HepG2 (cell line): Measurements from ENCODE around the gene RABGGTA. TPM values are rescaled to one million over a fixed set of nuclear protein-coding genes. Genes with fewer than 3 reads are reported as not detected.
A peak's percentile ranks its signal among the peaks of the same experiment; 100 is the strongest.

ENCODE experiments used
- DPF2 ChIP-seq: sonication (generic); formaldehyde crosslinking; IDR thresholded peaks from 2 replicates; pipeline ENCODE4 v1.4.0; 2020; ENCODE audit warnings: mild to moderate bottlenecking, low read depth, missing genetic modification reagents, borderline replicate concordance
- ELF4 ChIP-seq: sonication (generic); formaldehyde crosslinking; IDR thresholded peaks from 2 replicates; pipeline ENCODE4 v1.5.0; 2020; ENCODE audit warnings: missing genetic modification reagents, mild to moderate bottlenecking, moderate library complexity, borderline replicate concordance
- ETV6 ChIP-seq: sonication (generic); formaldehyde crosslinking; conservative IDR thresholded peaks from 2 replicates; pipeline ENCODE4 v1.4.0; 2020; ENCODE audit warnings: missing genetic modification reagents
- FOXO1 ChIP-seq: sonication (generic); formaldehyde crosslinking; IDR thresholded peaks from 2 replicates; pipeline ENCODE4 v1.4.0; 2020; ENCODE audit warnings: missing genetic modification reagents
- IRF1 ChIP-seq: sonication (generic); formaldehyde crosslinking; IDR thresholded peaks from 2 replicates; pipeline ENCODE4 v1.4.0; 2020; ENCODE audit warnings: low read depth, mild to moderate bottlenecking, missing genetic modification reagents
- JARID2 ChIP-seq: sonication (generic); formaldehyde crosslinking; IDR thresholded peaks from 2 replicates; pipeline ENCODE4 v1.8.1; 2023; ENCODE audit warnings: missing genetic modification reagents, inconsistent platforms; ENCODE audit not compliant: insufficient replicate concordance
- RBM22 ChIP-seq: fragments of 200-400 bp; formaldehyde crosslinking; optimal IDR thresholded peaks from 2 replicates; pipeline ENCODE3; 2017; ENCODE audit warnings: mild to moderate bottlenecking, low read length, moderate library complexity
- TOE1 ChIP-seq: sonication (generic); formaldehyde crosslinking; IDR thresholded peaks from 2 replicates; pipeline ENCODE4 v1.4.0; 2020; ENCODE audit warnings: mild to moderate bottlenecking, missing genetic modification reagents
- XRCC5 ChIP-seq: fragments of 200-400 bp; formaldehyde crosslinking; optimal IDR thresholded peaks from 2 replicates; pipeline ENCODE3; 2017; ENCODE audit warnings: mild to moderate bottlenecking, low read length
- ZBTB7B ChIP-seq: sonication (generic); formaldehyde crosslinking; IDR thresholded peaks from 2 replicates; pipeline ENCODE4 v1.4.0; 2020; ENCODE audit warnings: missing genetic modification reagents
- ZHX1 ChIP-seq: sonication (generic); formaldehyde crosslinking; IDR thresholded peaks from 2 replicates; pipeline ENCODE4 v1.8.1; 2022; ENCODE audit warnings: low read depth, mild to moderate bottlenecking, missing genetic modification reagents
- ZNF143 ChIP-seq: sonication (generic); formaldehyde crosslinking; IDR thresholded peaks from 2 replicates; pipeline ENCODE4 v1.4.0; 2020; ENCODE audit warnings: missing genetic modification reagents
- ZNF207 ChIP-seq: fragments of 450-650 bp; IDR thresholded peaks from 2 replicates; pipeline ENCODE4 v1.6.1; 2016; ENCODE audit warnings: antibody characterized with exemption, borderline replicate concordance
- ZNF44 ChIP-seq: sonication (generic); formaldehyde crosslinking; IDR thresholded peaks from 2 replicates; pipeline ENCODE4 v1.5.1; 2020; ENCODE audit warnings: mild to moderate bottlenecking, missing genetic modification reagents
- ZSCAN22 ChIP-seq: sonication (generic); formaldehyde crosslinking; IDR thresholded peaks from 2 replicates; pipeline ENCODE4 v1.4.0; 2020; ENCODE audit warnings: mild to moderate bottlenecking, missing genetic modification reagents
- polyA plus RNA-seq, 8 experiments: library from polyadenylated mRNA; depleted of rRNA in 3 of 8; stranded (reverse) in 7 of 8; unstranded in 1 of 8; fragments of >200 nt; fragmentation: Illumina TruSeq in 4 of 8; extraction: Trizol in 4 of 8; gene quantifications; 2 replicates each; pipeline versions ENCODE4 v1.2.1 to v1.2.3, GENCODE V29; 2011 to 2016; ENCODE audit warnings: low read depth in 4 of 8, missing spikeins in 1 of 8, mixed read lengths in 1 of 8; ENCODE audit not compliant: insufficient read depth in 1 of 8
- total RNA-seq, 5 experiments: library from RNA; depleted of rRNA; stranded (reverse); fragments of >200 nt; fragmentation: Illumina TruSeq; extraction: Trizol; gene quantifications; 2 replicates each; pipeline ENCODE4 v1.2.3, GENCODE V29; 2016; ENCODE audit warnings: low read depth in 1 of 5

The RABGGTA gene
- total and polyA plus RNA-seq, 2 of the 13 experiments (the other 11 are each of a cell fraction or from before 2014, with no cell fraction given): 57.9 to 90.8 TPM

GRCh38 chr14:24282736-24283135, 11.3 kb upstream of the RABGGTA start (continued):
- TF ChIP-seq JARID2 (CRISPR knock-in tag) (no peak), ZHX1 (CRISPR knock-in tag) (no peak), RBM22 (peak; percentile 26), FOXO1 (CRISPR knock-in tag) (no peak), TOE1 (CRISPR knock-in tag) (no peak), ZBTB7B (CRISPR knock-in tag) (no peak), ZNF143 (CRISPR knock-in tag) (no peak), ELF4 (CRISPR knock-in tag) (no peak), ETV6 (CRISPR knock-in tag) (no peak), ZSCAN22 (CRISPR knock-in tag) (no peak), DPF2 (no peak), ZNF44 (no peak), ZNF207 (no peak), IRF1 (no peak), XRCC5 (no peak)
